Mammary epithelial cell (primary cell): ENCODE measurements around the gene LINS1.
"Not testable (repeated sequence)": the region's sequence is repeated elsewhere in the genome, so short reads cannot be mapped to it uniquely, and the experiment has no call there.

Experiments used
- EZH2 ChIP-seq: IDR thresholded peaks from 2 replicates; pipeline ENCODE4 v1.6.1; 2012; ENCODE audit warnings: low read length, inconsistent platforms, borderline replicate concordance
- TF ChIP-seq, protein P1 (sequence below), 2 donors: IDR thresholded peaks in 1 of 2; conservative IDR thresholded peaks in 1 of 2; 2 replicates each; pipeline ENCODE4 v1.5.1; 2011 to 2012; ENCODE audit warnings: inconsistent platforms in 2 of 2, low read length in 2 of 2, mild to moderate bottlenecking in 2 of 2, control low read depth in 1 of 2, low read depth in 1 of 2; ENCODE audit not compliant: insufficient read depth in 1 of 2; ENCODE audit errors: extremely low read depth in 1 of 2

- TF ChIP-seq, protein P1, sequence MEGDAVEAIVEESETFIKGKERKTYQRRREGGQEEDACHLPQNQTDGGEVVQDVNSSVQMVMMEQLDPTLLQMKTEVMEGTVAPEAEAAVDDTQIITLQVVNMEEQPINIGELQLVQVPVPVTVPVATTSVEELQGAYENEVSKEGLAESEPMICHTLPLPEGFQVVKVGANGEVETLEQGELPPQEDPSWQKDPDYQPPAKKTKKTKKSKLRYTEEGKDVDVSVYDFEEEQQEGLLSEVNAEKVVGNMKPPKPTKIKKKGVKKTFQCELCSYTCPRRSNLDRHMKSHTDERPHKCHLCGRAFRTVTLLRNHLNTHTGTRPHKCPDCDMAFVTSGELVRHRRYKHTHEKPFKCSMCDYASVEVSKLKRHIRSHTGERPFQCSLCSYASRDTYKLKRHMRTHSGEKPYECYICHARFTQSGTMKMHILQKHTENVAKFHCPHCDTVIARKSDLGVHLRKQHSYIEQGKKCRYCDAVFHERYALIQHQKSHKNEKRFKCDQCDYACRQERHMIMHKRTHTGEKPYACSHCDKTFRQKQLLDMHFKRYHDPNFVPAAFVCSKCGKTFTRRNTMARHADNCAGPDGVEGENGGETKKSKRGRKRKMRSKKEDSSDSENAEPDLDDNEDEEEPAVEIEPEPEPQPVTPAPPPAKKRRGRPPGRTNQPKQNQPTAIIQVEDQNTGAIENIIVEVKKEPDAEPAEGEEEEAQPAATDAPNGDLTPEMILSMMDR (conservative IDR thresholded peaks at IDR 0.05 in 1 of 2, IDR thresholded peaks at IDR 0.05 in 1 of 2; ENCODE audit: extremely low read depth in 1 of 2, insufficient read depth in 1 of 2, low read depth in 1 of 2, low read length in 2 of 2): not testable (repeated sequence)
- not testable (repeated sequence) for TF ChIP-seq EZH2
These were observed 10.8 kb downstream of the LINS1 start for GRCh38 chr15:100591163-100591562.
